ENCODE results near the gene INPP4B.

The INPP4B gene

DNA sequence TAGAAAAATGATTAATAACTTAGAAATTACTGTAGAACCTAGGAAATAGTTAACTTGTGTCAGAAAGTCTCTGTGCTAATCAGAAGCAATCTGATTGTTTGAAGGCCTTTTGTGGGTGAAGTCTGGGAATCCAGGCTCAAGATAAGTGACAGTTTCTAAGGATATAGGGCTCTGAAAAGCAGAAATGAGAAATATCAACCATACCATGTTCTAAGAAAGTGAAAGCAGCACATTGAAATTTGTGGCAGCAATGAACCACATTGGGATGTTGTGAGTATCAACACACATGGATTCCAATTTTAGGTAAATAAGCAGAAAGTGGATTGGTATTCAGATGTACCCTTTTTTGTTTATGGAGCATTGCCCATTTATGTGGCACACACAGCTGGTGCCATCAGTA, 745.2 kb downstream of the INPP4B start:
- Histone ChIP-seq H2BK5ac (ENCODE audit: low read depth, low read length, poor library complexity, severe bottlenecking) (no peak overlapping the region), H3K14ac (ENCODE audit: low read length in 2 of 2) (no peak overlapping the region), H3K9me3 (ENCODE audit: control insufficient read depth, low read length) (no peaks in the 10 kb centered on the region), H3K4me1 (ENCODE audit: control insufficient read depth, insufficient read depth, low read depth, low read length) (no peaks in the 10 kb centered on the region), H3K23ac (ENCODE audit: low read length in 2 of 2) (no peak overlapping the region), H3K36me3 (ENCODE audit: control insufficient read depth in 1 of 2, insufficient read depth in 2 of 2, low read depth in 1 of 2, low read length in 2 of 2) (no peaks in the 10 kb centered on the region), H4K8ac (ENCODE audit: low read length) (no peak overlapping the region), H3K4me3 (ENCODE audit: insufficient read depth in 1 of 2, low read depth in 1 of 2, low read length in 2 of 2) (no peak overlapping the region), H3K18ac (ENCODE audit: low read depth in 1 of 2, low read length in 2 of 2) (no peak overlapping the region), H3K27ac (ENCODE audit: low read length, poor library complexity, severe bottlenecking) (no peak overlapping the region), H4K91ac (ENCODE audit: low read length) (no peak overlapping the region), H3K27me3 (ENCODE audit: control insufficient read depth in 1 of 2, insufficient read depth in 1 of 2, low read length in 2 of 2) (no peaks in the 10 kb centered on the region), H2BK120ac (ENCODE audit: low read depth, low read length) (no peak overlapping the region), H3K9ac (ENCODE audit: low read length) (no peak overlapping the region), H2BK12ac (ENCODE audit: low read length in 2 of 2) (no peak overlapping the region), H2AFZ (ENCODE audit: low read depth, low read length) (no peak overlapping the region), H3K79me1 (replicated peaks; ENCODE audit: low read length, poor library complexity, severe bottlenecking) (no peaks in the 10 kb centered on the region), H2AK5ac (ENCODE audit: low read length, severe bottlenecking) (no peak overlapping the region), H2BK15ac (ENCODE audit: low read depth, poor library complexity, severe bottlenecking) (no peak overlapping the region), H3K4ac (ENCODE audit: low read depth in 1 of 2, low read length in 2 of 2) (no peak overlapping the region), H3K4me2 (ENCODE audit: low read length, poor library complexity, severe bottlenecking) (no peak overlapping the region)
- DNase-seq: no peak

DNA sequence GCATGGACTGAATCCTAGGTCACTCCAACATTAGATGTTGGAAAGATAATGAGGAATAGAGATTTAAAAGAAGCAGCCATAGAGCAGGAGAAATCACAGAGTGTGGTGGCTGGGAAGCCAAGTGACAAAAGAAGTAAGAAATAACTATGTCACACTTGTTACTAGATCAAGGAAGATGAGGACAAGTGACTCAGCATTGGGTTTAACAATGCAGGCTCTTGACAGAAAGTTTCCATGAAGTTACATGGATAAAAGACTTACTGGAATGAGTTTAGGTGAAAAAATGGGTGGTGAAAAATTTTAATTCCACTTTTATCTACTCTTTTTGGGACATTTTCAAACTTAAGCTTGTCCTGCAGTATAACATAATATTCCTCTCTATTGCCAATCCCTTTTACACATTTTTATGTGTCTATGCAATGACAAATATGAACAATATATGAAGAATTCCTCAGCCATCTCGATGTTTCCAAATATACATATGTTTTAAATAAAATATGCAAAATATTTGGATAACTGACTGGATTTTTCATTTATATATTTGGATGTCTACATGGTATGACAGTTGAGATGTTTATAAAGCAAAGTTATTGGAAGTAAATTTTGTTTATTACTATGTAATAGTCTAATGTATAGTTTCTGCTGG, 747.1 kb downstream of the INPP4B start:
- Histone ChIP-seq H3K27me3 (ENCODE audit: control insufficient read depth in 1 of 2, insufficient read depth in 1 of 2, low read length in 2 of 2) (no peaks in the 10 kb centered on the region), H2BK5ac (ENCODE audit: low read depth, low read length, poor library complexity, severe bottlenecking) (no peak overlapping the region), H2BK12ac (ENCODE audit: low read length in 2 of 2) (no peak overlapping the region), H3K18ac (ENCODE audit: low read depth in 1 of 2, low read length in 2 of 2) (no peak overlapping the region), H2BK120ac (ENCODE audit: low read depth, low read length) (no peak overlapping the region), H3K9ac (ENCODE audit: low read length) (no peak overlapping the region), H3K36me3 (ENCODE audit: control insufficient read depth in 1 of 2, insufficient read depth in 2 of 2, low read depth in 1 of 2, low read length in 2 of 2) (no peaks in the 10 kb centered on the region), H3K27ac (ENCODE audit: low read length, poor library complexity, severe bottlenecking) (no peak overlapping the region), H3K4ac (ENCODE audit: low read depth in 1 of 2, low read length in 2 of 2) (no peak overlapping the region), H3K4me3 (ENCODE audit: insufficient read depth in 1 of 2, low read depth in 1 of 2, low read length in 2 of 2) (no peak overlapping the region), H3K4me1 (ENCODE audit: control insufficient read depth, insufficient read depth, low read depth, low read length) (no peaks in the 10 kb centered on the region), H2AK5ac (ENCODE audit: low read length, severe bottlenecking) (no peak overlapping the region), H4K8ac (ENCODE audit: low read length) (no peak overlapping the region), H3K4me2 (ENCODE audit: low read length, poor library complexity, severe bottlenecking) (no peak overlapping the region), H3K9me3 (ENCODE audit: control insufficient read depth, low read length) (no peaks in the 10 kb centered on the region), H3K23ac (ENCODE audit: low read length in 2 of 2) (no peak overlapping the region), H2BK15ac (ENCODE audit: low read depth, poor library complexity, severe bottlenecking) (no peak overlapping the region), H4K91ac (ENCODE audit: low read length) (no peak overlapping the region), H2AFZ (ENCODE audit: low read depth, low read length) (no peak overlapping the region), H3K14ac (ENCODE audit: low read length in 2 of 2) (no peak overlapping the region), H3K79me1 (replicated peaks; ENCODE audit: low read length, poor library complexity, severe bottlenecking) (no peaks in the 10 kb centered on the region)
- WGBS: 60% methylated on average over 1 of the region's 1 CpG
- no peak for DNase-seq

DNA sequence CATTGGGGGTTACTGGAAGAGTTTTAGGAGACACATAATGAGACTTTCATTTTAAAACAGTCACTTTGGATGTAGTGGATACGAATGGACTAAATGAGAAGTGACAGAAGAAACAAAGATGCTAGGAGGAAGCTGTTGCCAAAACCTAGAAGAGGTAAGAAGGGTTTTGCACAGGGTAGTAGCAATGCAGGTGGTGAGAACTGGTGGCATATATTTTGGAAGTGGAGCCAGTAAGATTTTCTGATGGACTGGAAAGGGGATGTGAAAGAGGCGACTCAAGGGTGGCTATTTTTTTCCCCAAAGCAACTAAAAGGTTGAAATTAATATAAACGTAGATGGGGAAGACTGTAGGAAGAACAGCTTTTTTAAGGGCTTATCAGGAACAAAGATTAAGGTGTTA, 747.7 kb downstream of the INPP4B start:
- H3K4me2 ChIP-seq (ENCODE audit: low read length, poor library complexity, severe bottlenecking): no peak overlapping the region
- no peaks in the 10 kb centered on the region for H3K79me1 ChIP-seq (replicated peaks; ENCODE audit: low read length, poor library complexity, severe bottlenecking)
- no peak overlapping the region for H4K8ac ChIP-seq (ENCODE audit: low read length)
- H3K27me3 ChIP-seq (ENCODE audit: control insufficient read depth in 1 of 2, insufficient read depth in 1 of 2, low read length in 2 of 2): no peaks in the 10 kb centered on the region
- no peak overlapping the region for H3K9ac ChIP-seq (ENCODE audit: low read length)
- no peak for DNase-seq
- no peak overlapping the region for H2BK15ac ChIP-seq (ENCODE audit: low read depth, poor library complexity, severe bottlenecking)
- H3K4ac ChIP-seq (ENCODE audit: low read depth in 1 of 2, low read length in 2 of 2): no peak overlapping the region
- no peak overlapping the region for H2AK5ac ChIP-seq (ENCODE audit: low read length, severe bottlenecking)
- H3K14ac ChIP-seq (ENCODE audit: low read length in 2 of 2): no peak overlapping the region
- H2BK120ac ChIP-seq (ENCODE audit: low read depth, low read length): no peak overlapping the region
- H3K4me3 ChIP-seq (ENCODE audit: insufficient read depth in 1 of 2, low read depth in 1 of 2, low read length in 2 of 2): no peak overlapping the region
- H2BK5ac ChIP-seq (ENCODE audit: low read depth, low read length, poor library complexity, severe bottlenecking): no peak overlapping the region
- no peaks in the 10 kb centered on the region for H3K4me1 ChIP-seq (ENCODE audit: control insufficient read depth, insufficient read depth, low read depth, low read length)
- 91% methylated on average over 3 of the region's 3 CpGs for WGBS
- no peak overlapping the region for H4K91ac ChIP-seq (ENCODE audit: low read length)
- no peaks in the 10 kb centered on the region for H3K9me3 ChIP-seq (ENCODE audit: control insufficient read depth, low read length)
- H2AFZ ChIP-seq (ENCODE audit: low read depth, low read length): no peak overlapping the region
- no peaks in the 10 kb centered on the region for H3K36me3 ChIP-seq (ENCODE audit: control insufficient read depth in 1 of 2, insufficient read depth in 2 of 2, low read depth in 1 of 2, low read length in 2 of 2)
- no peak overlapping the region for H3K18ac ChIP-seq (ENCODE audit: low read depth in 1 of 2, low read length in 2 of 2)
- no peak overlapping the region for H3K27ac ChIP-seq (ENCODE audit: low read length, poor library complexity, severe bottlenecking)
- no peak overlapping the region for H2BK12ac ChIP-seq (ENCODE audit: low read length in 2 of 2)
- no peak overlapping the region for H3K23ac ChIP-seq (ENCODE audit: low read length in 2 of 2)

DNA sequence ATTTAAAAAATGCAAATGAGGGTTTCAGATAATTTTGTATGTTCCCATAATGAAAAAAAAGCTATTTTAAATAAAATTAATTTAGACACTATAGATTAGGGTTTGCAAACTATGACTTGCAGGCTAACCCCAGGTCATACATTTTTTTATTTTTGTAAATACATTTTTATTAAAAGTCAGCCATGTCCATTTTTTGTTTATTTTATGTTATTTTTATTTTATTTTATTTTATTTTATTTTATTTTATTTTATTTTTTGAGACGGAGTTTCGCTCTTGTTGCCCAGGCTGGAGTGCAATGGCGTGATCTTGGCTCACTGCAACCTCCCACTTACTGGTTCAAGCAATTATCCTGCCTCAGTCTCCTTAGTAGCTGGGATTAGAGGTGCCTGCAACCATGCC, 749.1 kb downstream of the INPP4B start:
- H3K23ac ChIP-seq (ENCODE audit: low read length in 2 of 2): no peak overlapping the region

More for the DNA sequence above, 749.1 kb downstream of the INPP4B start:
- Histone ChIP-seq H3K27me3 (ENCODE audit: control insufficient read depth in 1 of 2, insufficient read depth in 1 of 2, low read length in 2 of 2) (no peaks in the 10 kb centered on the region), H2AFZ (ENCODE audit: low read depth, low read length) (no peak overlapping the region), H2BK5ac (ENCODE audit: low read depth, low read length, poor library complexity, severe bottlenecking) (no peak overlapping the region), H4K91ac (ENCODE audit: low read length) (no peak overlapping the region), H3K79me1 (replicated peaks; ENCODE audit: low read length, poor library complexity, severe bottlenecking) (no peaks in the 10 kb centered on the region), H3K36me3 (ENCODE audit: control insufficient read depth in 1 of 2, insufficient read depth in 2 of 2, low read depth in 1 of 2, low read length in 2 of 2) (no peaks in the 10 kb centered on the region), H3K27ac (ENCODE audit: low read length, poor library complexity, severe bottlenecking) (no peak overlapping the region), H3K9ac (ENCODE audit: low read length) (no peak overlapping the region), H3K14ac (ENCODE audit: low read length in 2 of 2) (no peak overlapping the region), H2AK5ac (ENCODE audit: low read length, severe bottlenecking) (no peak overlapping the region), H3K4me2 (ENCODE audit: low read length, poor library complexity, severe bottlenecking) (no peak overlapping the region), H3K9me3 (ENCODE audit: control insufficient read depth, low read length) (no peaks in the 10 kb centered on the region), H3K18ac (ENCODE audit: low read depth in 1 of 2, low read length in 2 of 2) (no peak overlapping the region), H3K4ac (ENCODE audit: low read depth in 1 of 2, low read length in 2 of 2) (no peak overlapping the region), H2BK12ac (ENCODE audit: low read length in 2 of 2) (no peak overlapping the region), H3K4me1 (ENCODE audit: control insufficient read depth, insufficient read depth, low read depth, low read length) (peaks cover 1% of the 10 kb centered on the region), H4K8ac (ENCODE audit: low read length) (no peak overlapping the region), H2BK15ac (ENCODE audit: low read depth, poor library complexity, severe bottlenecking) (no peak overlapping the region), H2BK120ac (ENCODE audit: low read depth, low read length) (no peak overlapping the region), H3K4me3 (ENCODE audit: insufficient read depth in 1 of 2, low read depth in 1 of 2, low read length in 2 of 2) (no peak overlapping the region)
- WGBS: 90% methylated on average over 3 of the region's 3 CpGs
- DNase-seq: no peak

Measured in mesenchymal stem cell (in vitro differentiated cells and primary cell).